ENCODE measurements around the gene TTC34. TPM values are rescaled to one million over a fixed set of nuclear protein-coding genes. Genes with fewer than 3 reads are reported as not detected.

Gene TTC34
- total RNA-seq, 1 experiment from 2014 or later, result 1.7 TPM

DNA sequence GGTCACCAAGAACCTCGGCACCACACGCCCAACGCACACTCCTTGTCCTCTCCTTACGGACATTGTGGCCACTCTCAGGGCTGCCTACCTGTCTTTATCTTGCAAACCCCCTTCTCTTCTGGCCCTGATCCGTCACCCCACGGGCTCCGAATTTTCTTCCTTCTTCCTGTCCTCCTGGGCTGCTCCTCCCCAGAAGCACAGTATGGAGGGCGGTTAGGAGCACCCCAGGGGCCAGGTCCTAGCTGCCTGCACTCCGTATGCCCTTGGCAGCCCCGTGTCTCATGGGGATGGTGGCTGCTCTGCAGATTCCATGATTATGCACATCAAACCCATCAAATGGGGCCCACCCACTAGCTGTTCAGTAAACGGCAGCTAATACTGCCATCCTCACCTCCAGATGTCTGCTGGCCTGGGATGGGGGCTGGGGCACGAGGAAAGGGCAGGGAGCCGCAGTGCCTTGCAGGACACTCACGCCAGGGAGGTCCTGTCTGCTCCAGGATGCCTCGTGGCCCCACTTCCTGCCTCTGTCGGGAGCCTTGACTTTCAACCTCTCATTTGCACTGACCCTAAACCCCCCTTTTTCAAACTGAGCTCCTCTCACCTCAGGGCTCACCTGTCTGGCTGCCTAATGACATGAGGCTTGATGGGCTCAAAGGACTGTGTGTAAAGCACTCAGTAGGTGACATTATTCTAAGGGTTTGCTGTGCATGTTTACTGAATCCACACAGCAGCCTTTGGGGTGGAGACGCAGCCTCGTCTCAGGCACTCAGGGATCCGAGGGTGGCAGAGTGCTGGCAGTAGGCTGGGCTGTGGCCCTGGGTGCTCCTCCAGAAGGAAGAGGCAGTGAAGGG lies 4.4 kb downstream of the TTC34 start:
- Histone ChIP-seq H3K27ac (no peak overlapping the region), H3K4me1 (replicated peaks; ENCODE audit: insufficient read depth) (no peaks in the 10 kb centered on the region), H3F3A (ENCODE audit: insufficient read depth, low read depth) (no peaks in the 10 kb centered on the region), H3K79me2 (ENCODE audit: low read depth) (no peaks in the 10 kb centered on the region), H3K9me2 (ENCODE audit: insufficient read depth) (no peaks in the 10 kb centered on the region), H3K9me3 (ENCODE audit: insufficient read depth, low read depth) (no peaks in the 10 kb centered on the region), H4K20me1 (ENCODE audit: insufficient read depth) (no peaks in the 10 kb centered on the region), H3K4me3 (no peak overlapping the region), H3K27me3 (ENCODE audit: insufficient read depth, low read depth) (peaks cover 18% of the 10 kb centered on the region), H3K36me3 (ENCODE audit: low read depth) (no peaks in the 10 kb centered on the region), H3K4me2 (no peak overlapping the region), H2AFZ (no peak overlapping the region)
- DNase-seq, result no peak
- POLR2A ChIA-PET (ENCODE audit: unreplicated experiment), result no interaction called here
- intact Hi-C loops (cut with micrococcal nuclease; ENCODE audit: unreplicated experiment), result no loop called here
- BruUV-seq (replicated peaks), result no TSS peak
- TF ChIP-seq EZH2 (IDR thresholded peaks at IDR 0.05; ENCODE audit: low read depth) (no peak), CTCF (conservative IDR thresholded peaks at IDR 0.05) (no peak)
- CTCF ChIA-PET, result no interaction called here

- intact Hi-C loops (cut with micrococcal nuclease; ENCODE audit: unreplicated experiment), result no loop called here
- H3K9me3 ChIP-seq (ENCODE audit: insufficient read depth, low read depth), result no peaks in the 10 kb centered on the region
- H3K27me3 ChIP-seq (ENCODE audit: insufficient read depth, low read depth), result peaks cover 13% of the 10 kb centered on the region; the same call in 1 of the 2 replicates
- H3F3A ChIP-seq (ENCODE audit: insufficient read depth, low read depth), result no peaks in the 10 kb centered on the region
- BruUV-seq (replicated peaks), result no TSS peak
- CTCF ChIA-PET, result no interaction called here
- no peak overlapping the region for H3K4me2 ChIP-seq
- H2AFZ ChIP-seq, result no peak overlapping the region
- H3K4me3 ChIP-seq, result no peak overlapping the region
- H3K27ac ChIP-seq, result no peak overlapping the region
- no peaks in the 10 kb centered on the region for H3K9me2 ChIP-seq (ENCODE audit: insufficient read depth)
- no peaks in the 10 kb centered on the region for H4K20me1 ChIP-seq (ENCODE audit: insufficient read depth)
- no peaks in the 10 kb centered on the region for H3K4me1 ChIP-seq (replicated peaks; ENCODE audit: insufficient read depth)
- H3K79me2 ChIP-seq (ENCODE audit: low read depth), result no peaks in the 10 kb centered on the region
- POLR2A ChIA-PET (ENCODE audit: unreplicated experiment), result interaction anchor here (0.6 kb wide), 1 partner anchor 912 kb away, joined by 12 read pairs; no protein-coding TSS in a partner anchor
- DNase-seq, result no peak
- TF ChIP-seq EZH2 (IDR thresholded peaks at IDR 0.05; ENCODE audit: low read depth) (no peak), CTCF (conservative IDR thresholded peaks at IDR 0.05) (no peak)
- no peaks in the 10 kb centered on the region for H3K36me3 ChIP-seq (ENCODE audit: low read depth)
Measured at GRCh38 chr1:2795926-2796325, 5.6 kb downstream of the TTC34 start.

- Histone ChIP-seq H3K4me2 (no peak overlapping the region), H3K27ac (no peak overlapping the region), H3K4me3 (no peak overlapping the region), H3K4me1 (replicated peaks; ENCODE audit: insufficient read depth) (no peaks in the 10 kb centered on the region), H3K79me2 (ENCODE audit: low read depth) (no peaks in the 10 kb centered on the region), H2AFZ (no peak overlapping the region), H3K36me3 (ENCODE audit: low read depth) (no peaks in the 10 kb centered on the region), H3F3A (ENCODE audit: insufficient read depth, low read depth) (no peaks in the 10 kb centered on the region), H3K9me3 (ENCODE audit: insufficient read depth, low read depth) (no peaks in the 10 kb centered on the region), H3K27me3 (ENCODE audit: insufficient read depth, low read depth) (peaks cover 17% of the 10 kb centered on the region; the same call in 1 of the 2 replicates), H3K9me2 (ENCODE audit: insufficient read depth) (no peaks in the 10 kb centered on the region), H4K20me1 (ENCODE audit: insufficient read depth) (no peaks in the 10 kb centered on the region)
- no TSS peak for BruUV-seq (replicated peaks)
- POLR2A ChIA-PET (ENCODE audit: unreplicated experiment), result interaction anchor here (0.6 kb wide), 1 partner anchor 507 kb away, joined by 3 read pairs; no protein-coding TSS in a partner anchor
- intact Hi-C loops (cut with micrococcal nuclease; ENCODE audit: unreplicated experiment), result no loop called here
- CTCF ChIA-PET, result no interaction called here
- TF ChIP-seq EZH2 (IDR thresholded peaks at IDR 0.05; ENCODE audit: low read depth) (no peak), CTCF (conservative IDR thresholded peaks at IDR 0.05) (no peak)
- DNase-seq, result no peak
Measured at GRCh38 chr1:2791027-2791760, 10.3 kb downstream of the TTC34 start.

Measured in PC-9 (cell line).